GM18870 (cell line): ENCODE data around the gene CAPN12.
"Not testable (repeated sequence)": the region's sequence is repeated elsewhere in the genome, so short reads cannot be mapped to it uniquely, and the experiment has no call there.

ENCODE experiments used
- ATAC-seq: cut with Tn5 transposase; IDR thresholded peaks from one replicate; pipeline ENCODE4 v1.9.1; 2021; ENCODE audit warnings: moderate library complexity; ENCODE audit not compliant: unreplicated experiment

Gene CAPN12

DNA sequence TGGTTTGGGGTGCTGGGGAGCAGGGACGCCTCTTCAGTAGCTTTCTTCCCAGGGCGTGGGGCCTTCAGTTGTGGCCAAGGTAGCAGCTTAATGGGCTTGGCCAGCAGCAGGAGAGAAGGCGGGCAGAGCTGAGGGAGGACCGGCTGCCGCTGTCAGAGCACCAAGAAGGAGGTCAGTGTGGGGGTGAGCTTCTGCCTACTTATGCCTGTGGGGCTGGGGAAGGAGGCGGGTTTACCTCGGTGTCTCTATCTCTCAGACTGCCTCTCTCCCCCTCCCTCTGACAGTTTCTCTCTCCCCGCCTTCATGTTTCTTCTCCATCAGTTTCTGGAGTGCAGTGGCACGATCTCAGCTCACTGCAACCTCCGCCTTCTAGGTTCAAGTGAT lies at the start of gene CAPN12:
Gene CAPN12 (minus strand): TSS at position 177 of the 384 bp plus-strand sequence. CDS start 309 bp downstream, outside the sequence.
- ATAC-seq = no peak

DNA sequence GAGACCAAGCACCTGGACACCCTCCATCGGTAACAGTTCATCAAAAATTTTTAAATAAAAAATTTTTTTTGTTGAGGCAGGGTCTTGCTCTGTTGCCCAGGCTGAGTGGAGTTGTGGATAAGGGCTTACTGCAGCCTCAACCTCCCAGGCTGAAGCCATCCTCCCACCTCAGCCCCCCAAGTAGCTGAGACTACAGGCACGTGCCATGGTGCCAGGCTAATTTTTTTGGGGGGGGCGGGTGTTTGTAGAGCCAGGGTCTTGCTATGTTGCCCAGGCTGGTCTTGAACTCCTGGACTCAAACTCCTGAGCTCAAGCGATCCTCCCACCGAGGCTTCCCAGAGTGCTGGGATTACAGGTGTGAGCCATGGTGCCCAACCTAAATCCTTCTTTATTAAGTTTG lies 49.4 kb upstream of the CAPN12 start:
- no peak for ATAC-seq

DNA sequence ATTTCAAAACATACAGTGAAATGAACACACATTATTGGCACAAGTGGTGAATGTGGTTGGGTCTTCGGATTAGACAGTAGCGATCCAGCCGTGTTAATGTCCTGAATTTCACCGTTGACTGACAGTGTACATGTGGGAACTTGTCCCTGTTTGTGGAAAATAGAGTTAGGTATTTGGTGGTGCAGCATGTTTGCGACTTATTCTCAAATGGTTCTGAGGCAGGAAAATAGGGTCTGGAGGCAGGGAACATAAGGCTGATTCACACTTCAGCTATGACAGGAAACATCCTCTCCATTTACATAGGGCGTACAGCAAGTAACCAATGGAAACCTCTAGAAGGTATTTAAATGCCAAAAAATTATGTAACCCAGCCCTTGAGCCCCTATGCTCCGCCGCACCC lies 48.9 kb upstream of the CAPN12 start:
- ATAC-seq = no peak

DNA sequence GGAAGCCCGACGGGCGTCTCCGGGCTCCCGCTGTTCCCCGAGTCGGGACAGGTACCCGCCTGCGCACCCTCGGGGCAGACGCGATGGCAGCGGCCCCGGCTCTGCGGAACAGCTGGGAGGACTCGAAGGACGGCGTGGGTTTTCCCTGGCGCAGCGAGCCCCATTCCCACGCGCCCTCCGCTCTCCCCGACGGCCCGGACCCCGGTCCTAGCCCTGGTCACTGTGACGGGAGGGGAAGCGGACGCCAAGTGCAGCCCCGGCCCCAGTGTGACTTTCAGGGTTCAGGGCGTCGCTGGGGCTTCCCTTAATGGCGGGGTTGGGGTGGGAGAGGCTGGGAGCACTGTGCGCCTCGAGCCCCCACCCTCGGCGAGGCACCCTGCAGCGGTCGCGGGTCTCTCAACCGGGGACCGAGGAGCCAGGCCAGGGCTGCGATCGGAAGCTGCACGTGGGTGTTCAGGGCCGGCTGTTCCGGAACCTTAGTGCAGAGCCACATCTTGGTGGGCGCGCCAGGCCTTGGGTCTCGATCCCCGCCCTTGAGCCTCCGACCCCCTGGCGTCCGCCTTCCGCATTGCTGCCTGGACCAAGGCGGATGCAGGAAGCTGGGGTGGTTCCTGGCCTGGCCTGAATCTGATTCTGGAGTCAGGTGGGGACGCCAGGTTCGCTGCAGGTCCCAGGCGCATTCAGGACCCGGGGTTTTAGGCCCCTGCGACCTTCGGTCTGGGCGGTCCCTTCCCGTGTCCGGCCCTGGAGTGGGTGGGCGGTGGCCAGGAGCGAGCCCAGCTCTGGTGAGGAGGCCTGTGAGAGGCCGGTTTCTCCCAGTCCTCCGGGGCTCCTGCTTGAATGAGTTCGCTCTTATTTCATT lies 48.2 kb upstream of the CAPN12 start:
- ATAC-seq = no peak

DNA sequence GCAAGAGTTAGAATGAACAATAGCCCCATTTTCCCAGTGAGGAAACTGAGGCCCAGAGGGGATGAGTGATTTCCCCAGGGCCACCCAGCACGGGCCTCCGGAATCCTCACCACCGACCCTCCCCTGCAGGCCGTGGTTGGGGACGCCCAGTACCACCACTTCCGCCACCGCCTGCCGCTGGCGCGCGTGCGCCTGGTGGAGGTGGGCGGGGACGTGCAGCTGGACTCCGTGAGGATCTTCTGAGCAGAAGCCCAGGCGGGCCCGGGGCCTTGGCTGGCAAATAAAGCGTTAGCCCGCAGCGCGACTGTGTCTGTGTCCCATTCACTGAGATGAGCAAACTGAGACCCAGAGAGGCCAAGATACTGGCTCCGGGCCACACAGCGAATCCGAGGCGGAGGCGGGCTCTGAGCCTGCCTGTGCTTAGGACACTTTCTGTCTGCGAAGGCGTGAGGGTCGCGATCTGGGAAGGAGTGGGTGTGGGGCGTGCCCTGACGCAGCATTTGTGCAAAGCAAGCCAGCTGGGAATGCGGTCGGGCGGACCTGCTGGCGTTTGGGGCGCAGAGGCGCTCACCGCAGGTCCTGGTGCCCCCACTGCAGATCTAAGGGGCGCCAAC lies 47.3 kb upstream of the CAPN12 start:
- ATAC-seq = not testable (repeated sequence)

GRCh38 chr19:38790507-38791403 lies 46.5 kb upstream of the CAPN12 start:
- not testable (repeated sequence) for ATAC-seq

GRCh38 chr19:38788478-38789243 lies 44.4 kb upstream of the CAPN12 start, which contains the start of gene LGALS7B:
TSS of gene LGALS7B (plus strand) at chr19:38789200. CDS start at chr19:38789227, 27 bp downstream.
- ATAC-seq = no peak

GRCh38 chr19:38786572-38787265 lies 42.4 kb upstream of the CAPN12 start:
- ATAC-seq = no peak

DNA sequence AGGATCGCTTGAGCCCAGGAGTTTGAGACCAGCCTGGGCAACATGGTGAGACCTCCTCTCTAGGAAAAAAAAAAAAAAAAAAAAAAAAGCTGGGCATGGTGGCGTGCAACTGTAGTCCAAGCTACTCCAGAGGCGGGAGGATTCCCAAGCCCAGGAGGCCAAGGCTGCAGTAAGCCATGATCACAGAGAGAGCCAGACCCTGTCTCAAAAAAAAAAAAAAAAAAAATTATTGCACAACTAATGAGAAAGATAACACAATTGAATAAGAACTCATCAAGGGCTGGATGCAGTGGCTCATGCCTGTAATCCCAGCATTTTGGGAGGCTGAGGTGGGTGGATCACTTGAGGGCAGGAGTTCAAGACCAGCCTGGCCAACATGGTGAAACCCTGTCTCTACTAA lies 41.8 kb upstream of the CAPN12 start:
- not testable (repeated sequence) for ATAC-seq

- no peak for ATAC-seq
Measured at GRCh38 chr19:38785187-38785699, 41.0 kb upstream of the CAPN12 start.

- ATAC-seq = no peak
Measured at GRCh38 chr19:38784224-38784623, 40.0 kb upstream of the CAPN12 start.

DNA sequence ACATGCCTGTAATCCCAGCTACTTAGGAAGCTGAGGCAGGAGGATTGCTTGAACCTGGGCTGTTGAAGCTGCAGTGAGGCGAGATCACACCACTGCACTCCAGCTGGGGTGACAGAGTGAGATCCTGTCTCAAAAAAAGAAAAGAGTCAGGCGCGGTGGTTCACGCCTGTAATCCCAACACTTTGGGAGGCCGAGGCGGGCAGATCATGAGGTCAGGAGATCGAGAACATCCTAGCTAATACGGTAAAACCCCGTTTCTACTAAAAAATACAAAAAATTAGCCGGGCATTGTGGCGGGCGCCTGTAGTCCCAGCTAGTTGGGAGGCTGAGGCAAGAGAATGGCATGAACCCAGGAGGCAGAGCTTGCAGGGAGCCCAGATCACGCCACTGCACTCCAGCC lies 37.9 kb upstream of the CAPN12 start:
- not testable (repeated sequence) for ATAC-seq

- no peak for ATAC-seq
Measured at GRCh38 chr19:38781058-38781457, 36.8 kb upstream of the CAPN12 start.

DNA sequence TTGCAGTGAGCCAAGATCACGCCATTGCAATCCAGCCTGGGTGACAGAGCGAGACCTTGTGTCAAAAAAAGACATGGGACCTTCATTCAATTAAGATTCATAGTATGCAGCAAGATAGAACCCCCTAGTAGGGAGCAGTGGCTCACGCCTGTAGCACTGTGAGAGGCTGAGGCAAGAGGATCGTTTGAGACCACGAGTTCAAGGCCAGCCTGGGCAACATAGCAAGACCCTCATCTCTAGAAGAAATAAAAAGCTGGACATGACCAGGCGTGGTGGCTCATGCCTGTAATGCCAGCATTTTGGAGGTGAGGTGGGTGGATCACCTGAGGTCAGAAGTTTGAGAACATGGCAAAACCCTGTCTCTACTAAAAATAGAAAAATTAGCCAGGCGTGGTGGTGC lies 36.2 kb upstream of the CAPN12 start:
- ATAC-seq = no peak

DNA sequence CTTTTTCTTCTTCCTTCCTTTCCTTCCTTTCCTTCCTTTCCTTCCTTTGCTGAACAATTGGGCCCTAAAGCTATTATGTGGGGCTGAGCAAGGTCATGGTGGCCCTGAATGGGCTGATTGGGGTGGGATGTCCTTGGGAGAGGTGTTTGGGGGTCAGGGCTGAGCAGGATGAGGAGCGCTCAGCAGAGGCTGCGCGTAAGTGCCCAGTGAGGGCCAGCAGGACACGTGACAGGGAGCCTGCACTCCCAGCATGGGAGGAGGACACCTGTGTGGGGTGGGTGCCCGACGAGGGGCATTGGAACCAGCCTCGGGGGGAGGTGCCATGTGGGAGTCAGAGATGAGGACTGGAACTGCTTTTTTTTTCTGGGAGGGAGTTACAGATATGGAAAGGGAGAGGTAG lies 34.5 kb upstream of the CAPN12 start:
- ATAC-seq = no peak

GRCh38 chr19:38774181-38774950 lies 30.1 kb upstream of the CAPN12 start:
- no peak for ATAC-seq

- ATAC-seq = no peak
Measured at GRCh38 chr19:38773469-38774177, 29.3 kb upstream of the CAPN12 start, which contains the start of gene LGALS7. TSS of gene LGALS7 (minus strand) at chr19:38773517. CDS start at chr19:38773492, 25 bp downstream.

GRCh38 chr19:38771569-38771968 lies 27.3 kb upstream of the CAPN12 start:
- not testable (repeated sequence) for ATAC-seq
